Skin of body (tissue), 2 donors: Measurements from ENCODE around the gene THTPA. TPM values are rescaled to one million over a fixed set of nuclear protein-coding genes. Genes with fewer than 3 reads are reported as not detected.

Experiments
- DNase-seq: peaks from one replicate; lab custom pipeline; 2025; lab: John Stamatoyannopoulos, UW
- total RNA-seq: library from RNA; depleted of rRNA; stranded (reverse); fragments of >200 nt; gene quantifications from one replicate; pipeline ENCODE4 v1.2.3, GENCODE V29; 2014

The THTPA gene
- total RNA-seq, 1 donor from 2014 or later, result 9.4 TPM

GRCh38 chr14:23567186-23568020, 11.3 kb downstream of the THTPA start, which contains the start of gene AP1G2:
Gene AP1G2 (minus strand): TSS chr14:23567791. CDS start chr14:23567314, 477 bp downstream.
- DNase-seq, result no peak

GRCh38 chr14:23568021-23568599, 12.0 kb downstream of the THTPA start:
- DNase-seq, result no peak

GRCh38 chr14:23568600-23569331, 12.7 kb downstream of the THTPA start:
- no peak for DNase-seq

- no peak for DNase-seq
Measured at GRCh38 chr14:23569443-23570151, 13.5 kb downstream of the THTPA start.

GRCh38 chr14:23570806-23571483, 14.9 kb downstream of the THTPA start:
- DNase-seq, result no peak

- DNase-seq, result no peak
Measured at GRCh38 chr14:23571701-23572523, 15.8 kb downstream of the THTPA start.

GRCh38 chr14:23572524-23572828, 16.4 kb downstream of the THTPA start:
- DNase-seq, result no peak

GRCh38 chr14:23572836-23573235, 16.8 kb downstream of the THTPA start:
- no peak for DNase-seq

- DNase-seq, result no peak
Measured at GRCh38 chr14:23573384-23574015, 17.4 kb downstream of the THTPA start.

- no peak for DNase-seq
Measured at GRCh38 chr14:23577004-23577681, 21.1 kb downstream of the THTPA start.

GRCh38 chr14:23577710-23578392, 21.8 kb downstream of the THTPA start:
- no peak for DNase-seq

GRCh38 chr14:23578560-23579310, 22.7 kb downstream of the THTPA start, which contains the start of gene JPH4:
Gene JPH4 (minus strand): TSS chr14:23578790. CDS start chr14:23577453, 1,337 bp downstream.
- no peak for DNase-seq

GRCh38 chr14:23579311-23579630, 23.2 kb downstream of the THTPA start:
- DNase-seq, result no peak

GRCh38 chr14:23579739-23580138, 23.7 kb downstream of the THTPA start:
- DNase-seq, result no peak

- no peak for DNase-seq
Measured at GRCh38 chr14:23580152-23580926, 24.3 kb downstream of the THTPA start.

- DNase-seq, result no peak
Measured at GRCh38 chr14:23580948-23581281, 24.8 kb downstream of the THTPA start.
